Gastrocnemius medialis (tissue), 4 donors: Measurements from ENCODE around the gene GPBAR1.
A peak's percentile ranks its signal among the peaks of the same experiment; 100 is the strongest.

Source experiments
- POLR2A ChIP-seq, 2 donors: fragments of 450-650 bp; IDR thresholded peaks; one replicate each; pipeline ENCODE4 v1.6.1; 2017; ENCODE audit warnings: antibody characterized with exemption in 2 of 2, mild to moderate bottlenecking in 2 of 2, moderate library complexity in 2 of 2
- TF ChIP-seq, protein P1 (sequence below), 5 experiments: fragments of 450-650 bp in 3 of 5; fragments of 200-600 bp in 2 of 5; sonication (generic) in 2 of 5; IDR thresholded peaks in 4 of 5; conservative IDR thresholded peaks in 1 of 5; 1 replicate in 4 of 5; 2 replicates in 1 of 5; pipeline ENCODE4 v1.5.1; 2016 to 2019; ENCODE audit warnings: antibody characterized with exemption in 5 of 5, mild to moderate bottlenecking in 3 of 5, moderate library complexity in 3 of 5

GRCh38 chr2:218282173-218282991 is 21.6 kb downstream of the GPBAR1 start:
- peak in 1 of 2 donors; percentile 45 for TF ChIP-seq POLR2A (IDR thresholded peaks at IDR 0.05)
- TF ChIP-seq, protein P1, sequence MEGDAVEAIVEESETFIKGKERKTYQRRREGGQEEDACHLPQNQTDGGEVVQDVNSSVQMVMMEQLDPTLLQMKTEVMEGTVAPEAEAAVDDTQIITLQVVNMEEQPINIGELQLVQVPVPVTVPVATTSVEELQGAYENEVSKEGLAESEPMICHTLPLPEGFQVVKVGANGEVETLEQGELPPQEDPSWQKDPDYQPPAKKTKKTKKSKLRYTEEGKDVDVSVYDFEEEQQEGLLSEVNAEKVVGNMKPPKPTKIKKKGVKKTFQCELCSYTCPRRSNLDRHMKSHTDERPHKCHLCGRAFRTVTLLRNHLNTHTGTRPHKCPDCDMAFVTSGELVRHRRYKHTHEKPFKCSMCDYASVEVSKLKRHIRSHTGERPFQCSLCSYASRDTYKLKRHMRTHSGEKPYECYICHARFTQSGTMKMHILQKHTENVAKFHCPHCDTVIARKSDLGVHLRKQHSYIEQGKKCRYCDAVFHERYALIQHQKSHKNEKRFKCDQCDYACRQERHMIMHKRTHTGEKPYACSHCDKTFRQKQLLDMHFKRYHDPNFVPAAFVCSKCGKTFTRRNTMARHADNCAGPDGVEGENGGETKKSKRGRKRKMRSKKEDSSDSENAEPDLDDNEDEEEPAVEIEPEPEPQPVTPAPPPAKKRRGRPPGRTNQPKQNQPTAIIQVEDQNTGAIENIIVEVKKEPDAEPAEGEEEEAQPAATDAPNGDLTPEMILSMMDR (IDR thresholded peaks at IDR 0.05 in 4 of 5, conservative IDR thresholded peaks at IDR 0.05 in 1 of 5): no peak
